Fibroblast of the aortic adventitia (primary cell): ENCODE data around the gene URGCP. TPM values are rescaled to one million over a fixed set of nuclear protein-coding genes. Genes with fewer than 3 reads are reported as not detected.

Source experiments
- DNase-seq: peaks from one replicate; pipeline ENCODE4 v3.0.0-alpha.2; 2010; ENCODE audit warnings: low read depth
- H3K4me3 ChIP-seq: 2 replicates; pipeline ENCODE4 v1.5.1; 2011; ENCODE audit warnings: low read depth, mild to moderate bottlenecking, control low read depth, low read length, moderate library complexity
- CTCF ChIP-seq: IDR thresholded peaks from 2 replicates; pipeline ENCODE4 v1.5.1; 2011; ENCODE audit warnings: mild to moderate bottlenecking, low read length, control low read depth, inconsistent platforms; ENCODE audit not compliant: insufficient read depth
- total RNA-seq: library from RNA; depleted of rRNA; stranded (reverse); fragments of >200 nt; gene quantifications from 2 replicates; pipeline ENCODE4 v1.2.3, GENCODE V29; 2012; ENCODE audit warnings: low replicate concordance

URGCP gene
- total RNA-seq, 1 donor: 24.7 TPM

- no peak for TF ChIP-seq CTCF
- DNase-seq: no peak
- H3K4me3 ChIP-seq: no peak overlapping the region
Observed at GRCh38 chr7:43895847-43896415, 10.5 kb downstream of the URGCP start.

GRCh38 chr7:43891069-43891955 is 15.1 kb downstream of the URGCP start:
- DNase-seq: no peak
- TF ChIP-seq CTCF: no peak
- no peak overlapping the region for H3K4me3 ChIP-seq

- no peak for TF ChIP-seq CTCF
- H3K4me3 ChIP-seq: no peak overlapping the region
- DNase-seq: no peak
Observed at GRCh38 chr7:43890468-43890867, 15.9 kb downstream of the URGCP start.

- no peak overlapping the region for H3K4me3 ChIP-seq
- no peak for TF ChIP-seq CTCF
- no peak for DNase-seq
Observed at GRCh38 chr7:43888993-43889945, 17.1 kb downstream of the URGCP start.

GRCh38 chr7:43884617-43885016 is 21.8 kb downstream of the URGCP start:
- TF ChIP-seq CTCF: no peak
- H3K4me3 ChIP-seq: no peak overlapping the region
- no peak for DNase-seq

GRCh38 chr7:43884209-43884608 is 22.2 kb downstream of the URGCP start:
- H3K4me3 ChIP-seq: no peak overlapping the region
- no peak for TF ChIP-seq CTCF
- DNase-seq: no peak
